DOHH2 (cell line): ENCODE results near the gene BCL2.
A peak's percentile ranks its signal among the peaks of the same experiment; 100 is the strongest.

ENCODE experiments used
- H3F3A ChIP-seq: fragments of 200-600 bp; sonication (generic), shearing (Covaris generic); 2 replicates; pipeline ENCODE4 v1.6.0; 2016; ENCODE audit warnings: antibody characterized with exemption, mild to moderate bottlenecking; ENCODE audit not compliant: control insufficient read depth, insufficient read depth
- H3K27ac ChIP-seq: fragments of 200-600 bp; sonication (generic); 2 replicates; pipeline ENCODE4 v1.5.1; 2014; ENCODE audit warnings: low read depth, mild to moderate bottlenecking, low read length, moderate library complexity
- H3K27me3 ChIP-seq: fragments of 200-600 bp; sonication (generic); 2 replicates; pipeline ENCODE4 v1.6.1; 2014; ENCODE audit warnings: mild to moderate bottlenecking, low read length, mixed read lengths; ENCODE audit not compliant: control insufficient read depth
- H3K36me3 ChIP-seq: fragments of 200-600 bp; sonication (generic); 2 replicates; pipeline ENCODE4 v1.6.1; 2014; ENCODE audit warnings: mild to moderate bottlenecking, low read length, moderate library complexity, mixed read lengths; ENCODE audit not compliant: control insufficient read depth
- H3K4me1 ChIP-seq: fragments of 200-600 bp; sonication (generic); 2 replicates; pipeline ENCODE4 v1.6.1; 2014; ENCODE audit warnings: mild to moderate bottlenecking, low read length, mixed read lengths; ENCODE audit not compliant: control insufficient read depth
- H3K4me2 ChIP-seq: fragments of 200-600 bp; sonication (generic); 2 replicates; pipeline ENCODE4 v1.6.0; 2014; ENCODE audit warnings: mild to moderate bottlenecking, low read length, moderate library complexity
- H3K4me3 ChIP-seq: fragments of 200-600 bp; sonication (generic); 2 replicates; pipeline ENCODE4 v1.5.1; 2014; ENCODE audit warnings: mild to moderate bottlenecking, low read length, mixed read lengths
- H3K79me2 ChIP-seq: fragments of 200-600 bp; sonication (generic); 2 replicates; pipeline ENCODE4 v1.6.1; 2014; ENCODE audit warnings: mild to moderate bottlenecking, low read length, mixed read lengths; ENCODE audit not compliant: control insufficient read depth
- H3K9me2 ChIP-seq: fragments of 200-600 bp; sonication (generic); replicated peaks from 2 replicates; pipeline ENCODE4 v1.6.1; 2014; ENCODE audit warnings: mild to moderate bottlenecking, low read length, mixed read lengths; ENCODE audit not compliant: control insufficient read depth
- H3K9me3 ChIP-seq: fragments of 200-600 bp; sonication (generic); 2 replicates; pipeline ENCODE4 v1.6.1; 2014; ENCODE audit warnings: antibody characterized with exemption, low read length, mixed read lengths; ENCODE audit not compliant: control insufficient read depth, insufficient read depth
- H4K20me1 ChIP-seq: fragments of 200-600 bp; sonication (generic); 2 replicates; pipeline ENCODE4 v1.6.0; 2014; ENCODE audit warnings: low read depth, mild to moderate bottlenecking, antibody characterized with exemption, low read length, moderate library complexity; ENCODE audit not compliant: control insufficient read depth, insufficient read depth
- CTCF ChIP-seq: fragments of 200-600 bp; sonication (generic); IDR thresholded peaks from one replicate; pipeline ENCODE4 v1.5.1; 2014; ENCODE audit warnings: antibody characterized with exemption, mild to moderate bottlenecking, low read depth, low read length; ENCODE audit not compliant: poor library complexity, severe bottlenecking
- EZH2phosphoT487 ChIP-seq: fragments of 200-600 bp; sonication (generic); IDR thresholded peaks from 2 replicates; pipeline ENCODE4 v1.6.1; 2017; ENCODE audit warnings: borderline replicate concordance, mild to moderate bottlenecking, antibody characterized with exemption, low read length, moderate library complexity, mixed read lengths

The BCL2 gene

GRCh38 chr18:63189041-63189440, 130.5 kb downstream of the BCL2 start:
- Histone ChIP-seq H3K4me2 (no peak overlapping the region), H3K27me3 (no peaks in the 10 kb centered on the region), H3K27ac (no peak overlapping the region), H3K36me3 (peaks cover 54% of the 10 kb centered on the region), H3K4me1 (peaks cover 77% of the 10 kb centered on the region), H3K9me2 (no peaks in the 10 kb centered on the region), H3K4me3 (no peak overlapping the region), H4K20me1 (peaks cover 8% of the 10 kb centered on the region; the same call in 1 of the 2 replicates), H3K9me3 (no peaks in the 10 kb centered on the region), H3F3A (no peaks in the 10 kb centered on the region; the same call in 1 of the 2 replicates), H3K79me2 (peaks cover 94% of the 10 kb centered on the region)
- no peak for TF ChIP-seq EZH2phosphoT487
- TF ChIP-seq CTCF, result no peak

- Histone ChIP-seq H3K4me2 (peak overlapping the region; percentile 2), H3K4me1 (peaks cover 87% of the 10 kb centered on the region), H3K9me3 (no peaks in the 10 kb centered on the region), H3K27ac (no peak overlapping the region), H4K20me1 (peaks cover 8% of the 10 kb centered on the region; the same call in 1 of the 2 replicates), H3K79me2 (peaks cover 94% of the 10 kb centered on the region), H3K27me3 (no peaks in the 10 kb centered on the region), H3K9me2 (no peaks in the 10 kb centered on the region), H3F3A (no peaks in the 10 kb centered on the region; the same call in 1 of the 2 replicates), H3K4me3 (no peak overlapping the region), H3K36me3 (peaks cover 63% of the 10 kb centered on the region)
- no peak for TF ChIP-seq EZH2phosphoT487
- no peak for TF ChIP-seq CTCF
These were observed 131.6 kb downstream of the BCL2 start for GRCh38 chr18:63187791-63188460.

GRCh38 chr18:63187223-63187574, 132.4 kb downstream of the BCL2 start:
- Histone ChIP-seq H3K27me3 (no peaks in the 10 kb centered on the region), H3F3A (no peaks in the 10 kb centered on the region; the same call in 1 of the 2 replicates), H3K4me3 (no peak overlapping the region), H3K27ac (peak overlapping the region; percentile 31), H3K4me2 (peak overlapping the region; percentile 22), H3K4me1 (peaks cover 87% of the 10 kb centered on the region), H3K79me2 (peaks cover 94% of the 10 kb centered on the region), H3K9me2 (no peaks in the 10 kb centered on the region), H4K20me1 (peaks cover 8% of the 10 kb centered on the region; the same call in 1 of the 2 replicates), H3K36me3 (peaks cover 65% of the 10 kb centered on the region), H3K9me3 (no peaks in the 10 kb centered on the region)
- no peak for TF ChIP-seq EZH2phosphoT487
- TF ChIP-seq CTCF, result no peak
